ENCODE results near the gene GRB10. TPM values are rescaled to one million over a fixed set of nuclear protein-coding genes. Genes with fewer than 3 reads are reported as not detected.

The GRB10 gene
- total and polyA plus RNA-seq, 5 donors from 2014 or later = 0.25 to 2.3 TPM; not detected in 3

GRCh38 chr7:50640779-50641178, 141.9 kb downstream of the GRB10 start:
- Mint-ChIP-seq H3K27ac (peak overlapping the region in 1 of 3 donors; percentile 91), H3K27me3 (peaks cover 25% of the 10 kb centered on the region), H3K36me3 (no peaks in the 10 kb centered on the region), H3K4me3 (no peak overlapping the region), H3K9me3 (peaks cover 0 to 3% (median 0%) of the 10 kb centered on the region in 7 donors), H3K4me1 (peaks cover 0 to under 1% (median 0%) of the 10 kb centered on the region in 4 donors)
- Histone ChIP-seq H3K9me3 (ENCODE audit: control insufficient read depth in 2 of 2, low read length in 2 of 2) (no peaks in the 10 kb centered on the region), H3K4me3 (ENCODE audit: low read depth, low read length) (no peak overlapping the region), H3K27ac (ENCODE audit: insufficient read depth, low read length, poor library complexity, severe bottlenecking) (no peak overlapping the region), H3K36me3 (ENCODE audit: control insufficient read depth, insufficient read depth, low read length) (no peaks in the 10 kb centered on the region), H3K4me1 (ENCODE audit: control insufficient read depth, insufficient read depth, low read length, poor library complexity, severe bottlenecking) (no peaks in the 10 kb centered on the region), H3K27me3 (ENCODE audit: control insufficient read depth, insufficient read depth, low read length) (peaks cover 4% of the 10 kb centered on the region)
- ATAC-seq (ENCODE audit: low read depth in 2 of 2) = no peak
- no peak for DNase-seq

GRCh38 chr7:50640256-50640655, 142.4 kb downstream of the GRB10 start:
- H3K27me3 ChIP-seq (ENCODE audit: control insufficient read depth, insufficient read depth, low read length) = peaks cover 4% of the 10 kb centered on the region
- no peak overlapping the region for H3K27ac ChIP-seq (ENCODE audit: insufficient read depth, low read length, poor library complexity, severe bottlenecking)
- DNase-seq (no peak), ATAC-seq (ENCODE audit: low read depth in 2 of 2) (no peak)
- Mint-ChIP-seq H3K27ac (no peak overlapping the region), H3K27me3 (peaks cover 29% of the 10 kb centered on the region), H3K9me3 (peaks cover 0 to 3% (median 0%) of the 10 kb centered on the region in 7 donors), H3K36me3 (no peaks in the 10 kb centered on the region), H3K4me3 (no peak overlapping the region), H3K4me1 (no peaks in the 10 kb centered on the region)
- no peaks in the 10 kb centered on the region for H3K4me1 ChIP-seq (ENCODE audit: control insufficient read depth, insufficient read depth, low read length, poor library complexity, severe bottlenecking)
- H3K9me3 ChIP-seq (ENCODE audit: control insufficient read depth in 2 of 2, low read length in 2 of 2) = no peaks in the 10 kb centered on the region
- H3K4me3 ChIP-seq (ENCODE audit: low read depth, low read length) = no peak overlapping the region
- H3K36me3 ChIP-seq (ENCODE audit: control insufficient read depth, insufficient read depth, low read length) = no peaks in the 10 kb centered on the region

GRCh38 chr7:50637725-50638643, 144.7 kb downstream of the GRB10 start:
- no peak overlapping the region for H3K4me3 ChIP-seq (ENCODE audit: low read depth, low read length)
- no peak overlapping the region for H3K4me3 Mint-ChIP-seq
- DNase-seq (no peak), ATAC-seq (ENCODE audit: low read depth in 2 of 2) (no peak)
- peaks cover 44% of the 10 kb centered on the region for H3K27me3 Mint-ChIP-seq
- peaks cover 16% of the 10 kb centered on the region for H3K27me3 ChIP-seq (ENCODE audit: control insufficient read depth, insufficient read depth, low read length)
- H3K36me3 ChIP-seq (ENCODE audit: control insufficient read depth, insufficient read depth, low read length) = no peaks in the 10 kb centered on the region
- no peak overlapping the region for H3K27ac Mint-ChIP-seq
- H3K9me3 Mint-ChIP-seq = peaks cover 0 to 3% (median 0%) of the 10 kb centered on the region in 7 donors
- no peaks in the 10 kb centered on the region for H3K9me3 ChIP-seq (ENCODE audit: control insufficient read depth in 2 of 2, low read length in 2 of 2)
- H3K4me1 ChIP-seq (ENCODE audit: control insufficient read depth, insufficient read depth, low read length, poor library complexity, severe bottlenecking) = peaks cover 2% of the 10 kb centered on the region
- no peaks in the 10 kb centered on the region for H3K36me3 Mint-ChIP-seq
- H3K27ac ChIP-seq (ENCODE audit: insufficient read depth, low read length, poor library complexity, severe bottlenecking) = no peak overlapping the region
- no peaks in the 10 kb centered on the region for H3K4me1 Mint-ChIP-seq

- no peak for DNase-seq
- Histone ChIP-seq H3K36me3 (ENCODE audit: control insufficient read depth, insufficient read depth, low read length) (no peaks in the 10 kb centered on the region), H3K4me1 (ENCODE audit: control insufficient read depth, insufficient read depth, low read length, poor library complexity, severe bottlenecking) (peaks cover 5% of the 10 kb centered on the region), H3K4me3 (ENCODE audit: low read depth, low read length) (no peak overlapping the region), H3K27ac (ENCODE audit: insufficient read depth, low read length, poor library complexity, severe bottlenecking) (no peak overlapping the region), H3K27me3 (ENCODE audit: control insufficient read depth, insufficient read depth, low read length) (peaks cover 17% of the 10 kb centered on the region), H3K9me3 (ENCODE audit: control insufficient read depth in 2 of 2, low read length in 2 of 2) (no peaks in the 10 kb centered on the region)
- Mint-ChIP-seq H3K27ac (no peak overlapping the region), H3K4me1 (no peaks in the 10 kb centered on the region), H3K36me3 (no peaks in the 10 kb centered on the region), H3K9me3 (peaks cover 0 to 2% (median 0%) of the 10 kb centered on the region in 7 donors), H3K4me3 (no peak overlapping the region), H3K27me3 (peaks cover 47% of the 10 kb centered on the region)
- ATAC-seq (ENCODE audit: low read depth in 2 of 2) = no peak
Observed at GRCh38 chr7:50634378-50634777, 148.3 kb downstream of the GRB10 start.

GRCh38 chr7:50633414-50633710, 149.3 kb downstream of the GRB10 start:
- Mint-ChIP-seq H3K27me3 (peaks cover 47% of the 10 kb centered on the region), H3K9me3 (peaks cover 0 to 2% (median 0%) of the 10 kb centered on the region in 7 donors), H3K36me3 (no peaks in the 10 kb centered on the region), H3K4me1 (no peaks in the 10 kb centered on the region), H3K4me3 (no peak overlapping the region), H3K27ac (no peak overlapping the region)
- H3K27me3 ChIP-seq (ENCODE audit: control insufficient read depth, insufficient read depth, low read length) = peaks cover 15% of the 10 kb centered on the region
- no peak overlapping the region for H3K4me3 ChIP-seq (ENCODE audit: low read depth, low read length)
- H3K4me1 ChIP-seq (ENCODE audit: control insufficient read depth, insufficient read depth, low read length, poor library complexity, severe bottlenecking) = peaks cover 5% of the 10 kb centered on the region
- H3K36me3 ChIP-seq (ENCODE audit: control insufficient read depth, insufficient read depth, low read length) = no peaks in the 10 kb centered on the region
- ATAC-seq (ENCODE audit: low read depth in 2 of 2) = no peak
- H3K9me3 ChIP-seq (ENCODE audit: control insufficient read depth in 2 of 2, low read length in 2 of 2) = no peaks in the 10 kb centered on the region
- no peak overlapping the region for H3K27ac ChIP-seq (ENCODE audit: insufficient read depth, low read length, poor library complexity, severe bottlenecking)
- DNase-seq = no peak

GRCh38 chr7:50632561-50633413, 149.9 kb downstream of the GRB10 start:
- H3K36me3 Mint-ChIP-seq = no peaks in the 10 kb centered on the region
- ATAC-seq (ENCODE audit: low read depth in 2 of 2) (peak; percentile 61 to 69), DNase-seq (peak; percentile 42 to 63 (median 60))
- peaks cover 5% of the 10 kb centered on the region for H3K4me1 ChIP-seq (ENCODE audit: control insufficient read depth, insufficient read depth, low read length, poor library complexity, severe bottlenecking)
- H3K4me3 Mint-ChIP-seq = no peak overlapping the region
- no peaks in the 10 kb centered on the region for H3K9me3 Mint-ChIP-seq
- no peak overlapping the region for H3K4me3 ChIP-seq (ENCODE audit: low read depth, low read length)
- no peaks in the 10 kb centered on the region for H3K4me1 Mint-ChIP-seq
- no peak overlapping the region for H3K27ac ChIP-seq (ENCODE audit: insufficient read depth, low read length, poor library complexity, severe bottlenecking)
- no peaks in the 10 kb centered on the region for H3K9me3 ChIP-seq (ENCODE audit: control insufficient read depth in 2 of 2, low read length in 2 of 2)
- H3K27ac Mint-ChIP-seq = no peak overlapping the region
- H3K27me3 ChIP-seq (ENCODE audit: control insufficient read depth, insufficient read depth, low read length) = peaks cover 15% of the 10 kb centered on the region
- H3K27me3 Mint-ChIP-seq = peaks cover 47% of the 10 kb centered on the region
- no peaks in the 10 kb centered on the region for H3K36me3 ChIP-seq (ENCODE audit: control insufficient read depth, insufficient read depth, low read length)

GRCh38 chr7:50631639-50632038, 151.1 kb downstream of the GRB10 start:
- Histone ChIP-seq H3K9me3 (ENCODE audit: control insufficient read depth in 2 of 2, low read length in 2 of 2) (no peaks in the 10 kb centered on the region), H3K27me3 (ENCODE audit: control insufficient read depth, insufficient read depth, low read length) (peaks cover 18% of the 10 kb centered on the region), H3K27ac (ENCODE audit: insufficient read depth, low read length, poor library complexity, severe bottlenecking) (no peak overlapping the region), H3K4me1 (ENCODE audit: control insufficient read depth, insufficient read depth, low read length, poor library complexity, severe bottlenecking) (peaks cover 5% of the 10 kb centered on the region), H3K4me3 (ENCODE audit: low read depth, low read length) (no peak overlapping the region), H3K36me3 (ENCODE audit: control insufficient read depth, insufficient read depth, low read length) (no peaks in the 10 kb centered on the region)
- Mint-ChIP-seq H3K36me3 (no peaks in the 10 kb centered on the region), H3K27me3 (peaks cover 48% of the 10 kb centered on the region), H3K27ac (no peak overlapping the region), H3K4me1 (no peaks in the 10 kb centered on the region), H3K9me3 (no peaks in the 10 kb centered on the region), H3K4me3 (no peak overlapping the region)
- no peak for ATAC-seq (ENCODE audit: low read depth in 2 of 2)
- no peak for DNase-seq
